CD4-positive, alpha-beta T cell treated with Interferon alpha-2 for 1 hour (primary cell): ENCODE data around the gene FBXW7.

Source experiments
- DNase-seq, 2 donors: peaks; one replicate each; pipeline ENCODE4 v3.0.0-alpha.2; 2020 to 2022

The FBXW7 gene

GRCh38 chr4:152421576-152421975, 114.3 kb downstream of the FBXW7 start:
- DNase-seq: no peak

- DNase-seq: no peak
Observed at GRCh38 chr4:152419809-152420208, 116.1 kb downstream of the FBXW7 start.

DNA sequence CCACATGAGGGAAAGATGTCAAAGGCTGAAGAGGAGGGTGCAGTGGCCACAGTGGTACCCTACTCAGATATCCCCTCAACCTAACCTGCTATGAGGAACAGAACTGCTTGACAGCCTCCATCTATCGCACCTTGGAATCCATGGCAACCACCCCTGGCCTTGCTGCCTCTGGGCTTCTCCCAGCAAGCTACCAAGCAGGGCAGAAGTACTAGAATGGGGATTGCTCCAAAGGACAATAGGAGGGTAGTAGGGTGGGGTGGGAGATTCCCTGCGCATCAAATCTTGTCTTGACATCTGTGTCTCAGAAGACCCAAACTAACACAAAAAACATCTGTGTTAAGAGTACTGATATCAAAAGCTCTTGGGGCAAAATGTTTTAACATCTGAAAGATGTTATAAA, 118.2 kb downstream of the FBXW7 start:
- no peak for DNase-seq

DNA sequence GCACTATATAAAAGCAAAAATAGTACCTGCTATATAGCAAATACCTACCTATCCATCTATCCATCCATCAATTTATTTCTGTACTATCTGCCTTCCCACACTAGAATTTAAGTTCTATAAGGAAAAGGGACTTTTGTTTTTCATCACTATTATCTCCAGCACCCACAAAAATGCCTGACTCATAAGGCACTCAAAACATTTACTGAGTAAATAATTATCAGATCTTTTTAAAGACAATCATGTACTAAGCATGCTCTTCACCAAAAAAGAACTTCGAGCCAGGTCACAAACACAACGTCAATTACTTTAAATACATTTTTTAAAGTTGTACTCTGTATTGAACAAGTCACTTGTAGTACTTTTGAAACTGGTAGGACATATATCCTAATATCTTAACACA, 119.9 kb downstream of the FBXW7 start:
- DNase-seq: no peak

DNA sequence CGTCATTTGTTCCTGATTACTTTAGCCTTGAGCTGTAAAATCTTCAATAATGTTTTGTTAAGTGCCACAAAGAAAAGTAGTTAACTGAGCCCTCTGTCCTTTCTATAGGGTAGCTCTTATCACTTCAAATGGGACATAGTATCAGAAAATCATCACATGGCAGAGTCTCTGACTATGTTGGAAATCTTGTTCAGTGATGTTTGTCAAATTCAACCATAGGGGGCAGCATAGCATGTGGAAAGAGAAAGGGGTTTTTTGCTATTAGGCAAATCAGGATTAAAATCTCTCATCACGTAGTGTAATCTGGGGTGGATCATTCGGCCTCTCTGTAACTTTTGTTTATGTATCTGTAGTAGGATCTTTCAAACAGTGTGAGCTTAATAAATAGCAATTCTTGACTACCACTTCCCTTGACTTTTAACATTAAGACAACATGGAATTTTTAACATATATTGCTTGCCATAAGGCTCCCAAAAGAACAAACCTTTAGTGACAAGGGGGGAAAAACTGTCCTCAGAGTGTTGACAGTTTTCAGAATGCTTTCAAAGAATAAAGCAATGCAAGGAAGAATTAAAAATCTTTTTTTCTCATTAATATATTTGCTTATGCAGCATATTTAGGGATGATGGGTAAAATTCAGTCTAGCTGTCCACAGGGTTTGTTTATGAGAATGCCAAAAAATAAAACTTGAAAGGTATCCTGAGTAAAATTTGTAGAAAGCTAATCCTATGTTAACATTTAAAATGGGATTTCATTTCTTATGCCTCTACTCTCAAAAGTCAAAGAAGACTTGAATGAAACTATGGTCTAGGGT, 127.2 kb downstream of the FBXW7 start:
- DNase-seq: peak; percentile 17 to 63

GRCh38 chr4:152401424-152401823, 134.5 kb downstream of the FBXW7 start:
- DNase-seq: no peak

GRCh38 chr4:152399246-152399645, 136.6 kb downstream of the FBXW7 start:
- peak in 1 of 2 donors; percentile 16 for DNase-seq

DNA sequence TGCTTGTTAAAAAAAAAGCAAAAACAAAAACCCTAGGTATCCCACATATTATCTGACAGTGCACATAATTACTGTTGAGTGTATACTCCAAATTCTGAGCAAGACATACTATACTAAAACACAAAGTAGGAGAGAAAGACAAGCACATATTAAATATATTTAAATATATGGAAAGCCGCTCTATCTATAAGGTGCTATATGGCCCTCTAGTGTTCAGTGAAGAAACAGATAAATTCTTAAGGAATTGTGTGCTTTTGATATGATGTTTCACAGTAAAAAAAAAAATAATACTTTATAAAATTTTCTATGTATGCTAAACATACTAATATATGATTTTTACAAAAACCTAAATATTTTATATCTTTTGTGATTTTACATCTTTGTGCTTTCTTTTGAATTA, 137.8 kb downstream of the FBXW7 start:
- DNase-seq: peak in 1 of 2 donors; percentile 22

DNA sequence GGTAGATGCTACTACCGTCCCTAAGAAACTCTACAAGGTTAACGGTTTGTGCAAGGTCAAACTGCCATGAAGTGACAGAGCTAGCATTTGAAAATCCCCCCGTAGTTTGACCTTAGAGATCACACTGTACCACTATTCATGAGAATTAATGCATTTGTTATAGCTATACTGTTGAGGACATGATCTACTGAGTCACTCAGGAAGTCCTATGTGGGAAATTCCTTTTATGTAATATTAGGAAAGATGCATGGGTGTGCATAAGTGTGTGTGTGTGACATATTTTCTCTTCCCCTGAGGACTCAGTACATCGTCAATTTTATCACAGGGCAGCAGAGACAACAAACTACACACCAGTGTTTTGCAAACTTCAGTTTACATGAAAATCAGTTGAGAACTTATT, 141.1 kb downstream of the FBXW7 start:
- DNase-seq: no peak

DNA sequence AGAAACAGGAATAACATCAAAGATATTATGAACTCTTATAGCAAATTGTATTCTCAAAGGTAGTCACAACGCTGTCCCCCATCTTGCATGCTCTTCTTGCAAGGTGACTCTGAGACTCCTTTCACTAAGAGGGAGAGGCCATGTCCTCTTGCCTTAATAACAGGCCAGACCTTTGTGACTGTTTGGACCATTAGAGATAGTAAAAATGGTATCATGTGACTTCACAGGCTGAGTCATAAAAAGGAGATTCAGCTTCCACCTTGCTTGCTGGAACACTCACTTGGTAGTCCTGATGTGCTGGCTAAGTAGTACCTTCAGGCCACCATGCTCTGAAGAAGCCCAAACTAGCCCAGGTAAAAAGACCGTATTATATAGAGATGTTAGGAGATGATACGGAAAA, 143.8 kb downstream of the FBXW7 start:
- no peak for DNase-seq

DNA sequence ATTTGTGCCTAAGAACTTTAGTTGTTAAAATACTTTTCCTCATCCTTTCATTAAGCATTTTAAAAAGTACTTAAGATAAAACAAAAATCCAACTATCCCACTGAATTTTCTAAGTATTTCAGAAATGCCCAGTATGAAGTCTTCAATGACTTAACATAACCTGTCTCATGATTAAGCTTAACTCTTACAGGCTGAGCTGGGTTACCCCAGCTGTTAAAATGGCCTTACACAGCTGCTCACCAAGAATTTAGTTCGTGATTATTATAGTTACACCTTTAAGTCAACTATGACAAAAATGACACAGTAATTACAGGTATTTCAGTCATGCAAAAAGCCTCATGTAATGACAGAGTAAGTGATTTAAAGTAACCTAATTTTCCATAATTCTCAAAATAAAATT, 145.7 kb downstream of the FBXW7 start:
- DNase-seq: no peak

- DNase-seq: no peak
Observed at GRCh38 chr4:152389359-152389758, 146.5 kb downstream of the FBXW7 start.

DNA sequence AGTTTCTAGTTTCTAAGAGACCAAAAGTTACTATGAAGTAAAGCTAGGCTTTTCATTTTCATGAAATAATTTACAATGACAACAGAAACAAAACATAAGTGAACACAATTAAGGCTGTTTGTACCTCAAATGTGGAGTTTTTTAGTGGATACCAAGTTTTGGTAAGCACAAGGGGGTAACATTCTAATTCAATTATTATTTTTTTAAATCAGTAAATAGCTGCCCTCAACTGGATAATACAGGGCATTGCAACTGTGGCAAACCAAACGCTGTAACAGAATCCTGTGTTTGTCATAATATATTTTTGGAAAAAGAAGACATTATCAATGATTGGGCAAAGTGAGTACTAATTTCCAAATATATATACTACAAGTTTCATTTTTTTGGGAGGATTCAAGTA, 150.3 kb downstream of the FBXW7 start:
- peak in 1 of 2 donors; percentile 35 for DNase-seq

DNA sequence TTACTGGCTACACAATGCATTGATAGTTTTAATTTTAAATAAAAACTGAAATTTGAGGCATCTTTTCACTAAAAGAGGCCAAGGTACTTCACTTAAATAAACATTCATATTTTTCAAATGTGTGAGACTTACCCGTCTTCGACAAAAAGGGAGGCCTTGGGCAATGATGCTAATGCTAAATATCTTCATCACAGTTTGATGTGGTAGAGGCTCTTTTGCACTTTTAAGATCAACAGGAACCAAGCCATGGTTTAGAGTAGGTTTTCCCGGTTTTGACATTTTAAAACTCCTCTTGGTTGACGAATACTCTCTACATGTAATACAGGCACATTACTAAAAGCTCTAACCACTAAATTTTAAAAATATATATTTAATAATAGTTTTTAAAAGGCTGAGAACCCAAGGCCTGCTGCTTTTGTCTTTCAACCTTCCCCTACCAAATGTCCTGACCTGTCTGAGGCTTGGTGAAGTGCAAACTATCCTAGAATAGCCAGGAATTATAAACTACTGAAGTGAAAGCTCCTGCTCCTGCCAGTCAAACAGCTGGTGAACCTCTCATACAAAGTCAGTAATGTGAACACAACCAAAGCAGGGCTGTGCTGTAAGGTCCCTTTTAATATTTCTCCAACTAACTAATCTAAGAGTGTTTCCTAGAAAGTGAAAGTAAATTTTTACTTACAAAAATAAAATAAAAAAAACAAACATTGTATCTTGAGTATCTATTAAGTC, 153.7 kb downstream of the FBXW7 start:
- peak in 1 of 2 donors; percentile 24 for DNase-seq

DNA sequence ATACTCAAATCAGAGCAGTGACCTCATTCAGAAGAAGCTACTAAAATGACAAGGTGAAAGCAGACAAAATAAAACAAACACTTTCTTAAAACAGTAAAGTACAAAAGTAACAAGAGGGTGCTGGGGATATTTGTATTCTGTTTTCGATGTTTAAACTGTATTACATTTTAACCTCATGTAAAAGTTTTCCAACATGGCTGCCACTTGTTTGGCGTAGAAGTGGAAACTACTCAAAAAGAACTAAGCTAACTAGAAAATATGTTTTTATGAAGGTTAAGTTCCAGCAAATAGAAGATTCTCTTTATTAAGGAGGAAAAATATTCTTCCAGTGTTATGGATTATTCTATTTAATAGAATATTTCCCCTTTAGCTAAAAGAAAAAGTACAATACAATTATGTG, 155.0 kb downstream of the FBXW7 start:
- DNase-seq: no peak

GRCh38 chr4:152380185-152380584, 155.7 kb downstream of the FBXW7 start:
- DNase-seq: no peak

DNA sequence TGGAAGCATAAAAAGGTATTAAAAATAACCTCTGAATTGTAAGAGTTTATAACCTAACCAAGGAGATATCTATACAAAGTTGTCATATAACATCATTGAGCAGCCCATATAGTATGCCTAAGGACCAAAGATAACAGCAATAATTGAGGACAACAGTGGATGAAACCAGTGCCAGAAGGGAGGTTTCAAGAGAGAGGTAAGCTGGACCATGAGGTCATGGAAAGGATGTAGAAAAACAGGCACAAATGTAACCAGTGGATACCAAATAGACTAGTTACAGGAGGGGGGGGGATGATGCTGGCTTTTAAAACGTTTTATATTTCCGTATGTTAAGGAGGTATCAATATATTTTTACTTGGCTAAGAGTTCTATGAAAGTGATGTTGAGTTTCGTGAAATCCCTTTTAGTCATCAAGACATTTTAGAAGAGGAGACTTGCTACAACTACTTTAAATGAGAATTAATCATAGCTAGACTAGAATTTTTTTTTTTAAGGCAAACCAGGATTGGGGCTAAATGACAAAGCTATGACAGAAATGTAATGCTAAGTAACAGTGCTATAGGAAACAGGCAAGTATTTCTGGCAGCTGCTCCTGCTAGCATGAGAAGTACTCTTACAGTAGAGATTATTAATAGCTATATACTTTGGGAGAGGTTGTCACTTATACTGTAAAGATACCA, 161.1 kb downstream of the FBXW7 start:
- no peak for DNase-seq

GRCh38 chr4:152374153-152374552, 161.7 kb downstream of the FBXW7 start:
- no peak for DNase-seq

- DNase-seq: no peak
Observed at GRCh38 chr4:152372444-152372843, 163.4 kb downstream of the FBXW7 start.

GRCh38 chr4:152369902-152370295, 166.0 kb downstream of the FBXW7 start:
- peak in 1 of 2 donors; percentile 22 for DNase-seq

DNA sequence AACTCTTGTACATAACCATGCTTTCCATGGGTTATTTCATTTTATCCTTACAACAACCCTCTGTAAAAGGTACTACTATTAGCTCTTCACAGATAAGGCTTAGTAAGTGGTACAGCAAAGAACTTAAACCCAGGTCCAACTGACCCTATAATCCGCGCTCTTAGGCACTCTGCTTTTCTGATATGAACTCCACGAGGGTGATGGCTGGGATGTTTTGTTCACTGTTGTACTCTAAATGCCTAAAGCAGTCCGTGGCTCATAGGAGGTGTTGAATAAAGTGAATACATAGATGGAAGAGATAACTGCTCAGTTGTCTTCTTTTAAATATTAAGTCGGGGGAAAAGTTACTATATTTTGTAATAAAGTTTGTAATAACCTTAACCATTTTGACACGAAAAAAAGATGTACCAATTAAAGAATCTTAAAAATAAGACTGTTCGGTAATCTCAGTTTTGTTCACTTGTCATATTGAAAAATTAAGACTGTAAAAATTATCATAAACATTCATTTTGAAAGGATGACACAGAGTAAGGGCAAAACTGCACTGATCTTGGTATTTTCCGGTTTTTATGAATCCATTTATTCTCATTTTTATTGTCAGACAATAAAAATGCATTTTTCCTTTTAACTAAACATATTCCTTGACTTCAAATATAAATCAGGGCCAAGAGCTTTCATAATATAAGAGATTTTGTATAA, 166.5 kb downstream of the FBXW7 start:
- no peak for DNase-seq

DNA sequence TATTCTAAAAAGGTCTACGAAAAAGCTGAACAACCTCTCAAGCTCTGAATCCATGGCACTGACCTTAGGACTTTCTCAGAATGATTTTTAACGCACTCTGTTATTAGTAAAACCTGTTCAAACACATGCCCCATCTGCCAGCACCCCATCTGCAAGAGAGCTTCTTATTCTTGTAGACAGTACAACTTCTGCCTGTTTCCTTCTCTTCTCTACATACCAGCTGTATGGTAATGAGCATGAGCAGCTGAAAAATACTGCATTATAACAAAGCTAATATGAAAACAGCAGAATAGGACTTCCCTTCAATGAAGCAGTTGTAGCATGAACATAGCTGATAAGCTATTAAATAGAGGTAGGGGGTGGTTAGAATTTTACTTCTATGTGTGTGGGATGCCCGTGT, 167.9 kb downstream of the FBXW7 start:
- no peak for DNase-seq

- no peak for DNase-seq
Observed at GRCh38 chr4:152364883-152365282, 171.0 kb downstream of the FBXW7 start.
